ENCODE results near the gene RCN2.
A peak's percentile ranks its signal among the peaks of the same experiment; 100 is the strongest.
"Not testable (repeated sequence)": the region's sequence is repeated elsewhere in the genome, so short reads cannot be mapped to it uniquely, and the experiment has no call there.

RCN2 gene

DNA sequence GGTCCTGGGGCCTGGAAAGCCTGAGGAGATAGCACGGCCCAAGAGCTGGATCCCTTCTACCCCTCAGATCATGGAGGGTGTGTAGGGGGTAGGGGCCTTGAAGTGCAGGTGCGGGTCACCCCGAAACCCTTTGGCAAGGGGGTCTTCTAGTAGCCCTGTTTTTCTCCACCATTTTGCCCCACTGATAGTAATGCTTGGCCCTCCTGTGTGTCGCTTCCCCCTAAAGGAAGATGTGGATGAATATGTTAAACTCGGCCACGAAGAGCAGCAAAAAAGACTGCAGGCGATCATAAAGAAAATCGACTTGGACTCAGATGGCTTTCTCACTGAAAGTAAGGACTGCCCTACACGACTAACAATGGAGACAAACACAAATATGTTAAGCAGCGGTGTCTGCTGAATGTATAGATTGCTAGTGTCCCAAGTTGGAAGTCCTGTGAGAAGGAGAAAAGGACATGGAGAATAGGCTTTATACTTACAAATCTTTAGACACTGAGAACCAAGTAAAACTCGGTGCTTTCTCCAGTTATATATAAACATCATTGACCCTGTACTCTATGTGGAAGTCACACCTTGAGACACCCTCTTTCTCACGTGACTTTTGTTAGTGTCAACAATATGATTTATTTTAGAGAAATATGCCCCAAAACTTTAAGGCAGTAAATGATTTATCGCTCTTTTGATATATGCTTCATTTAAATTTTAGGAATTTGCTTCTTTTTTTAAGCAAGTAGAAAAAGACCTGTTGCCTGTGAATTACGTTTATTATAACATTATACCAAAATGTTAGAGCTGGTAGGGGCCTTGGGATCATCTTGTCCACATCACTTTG, 802 bp downstream of the RCN2 start:
- DNase-seq = peak in 1 of 3 experiments; percentile 73

DNA sequence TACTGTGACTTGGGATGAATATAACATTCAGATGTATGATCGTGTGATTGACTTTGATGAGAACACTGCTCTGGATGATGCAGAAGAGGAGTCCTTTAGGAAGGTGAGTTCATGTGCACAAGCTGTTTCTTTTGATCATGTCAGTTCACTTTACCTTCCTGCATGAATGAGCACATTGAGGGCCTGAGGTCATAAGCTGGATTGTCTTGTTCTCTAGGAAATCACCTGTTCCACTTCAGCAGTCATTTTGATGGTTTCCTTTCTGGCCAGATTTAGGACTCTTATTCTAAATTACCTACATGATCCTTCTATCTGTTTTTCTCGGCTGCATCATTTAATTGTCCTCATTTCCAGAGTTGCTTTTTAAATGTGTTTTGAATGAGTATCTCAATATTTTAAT, 4.1 kb downstream of the RCN2 start:
- peak in 2 of 3 experiments; percentile 16 to 71 for DNase-seq

- no peak for DNase-seq
These were observed 5.1 kb downstream of the RCN2 start for GRCh38 chr15:76936671-76937070.

DNA sequence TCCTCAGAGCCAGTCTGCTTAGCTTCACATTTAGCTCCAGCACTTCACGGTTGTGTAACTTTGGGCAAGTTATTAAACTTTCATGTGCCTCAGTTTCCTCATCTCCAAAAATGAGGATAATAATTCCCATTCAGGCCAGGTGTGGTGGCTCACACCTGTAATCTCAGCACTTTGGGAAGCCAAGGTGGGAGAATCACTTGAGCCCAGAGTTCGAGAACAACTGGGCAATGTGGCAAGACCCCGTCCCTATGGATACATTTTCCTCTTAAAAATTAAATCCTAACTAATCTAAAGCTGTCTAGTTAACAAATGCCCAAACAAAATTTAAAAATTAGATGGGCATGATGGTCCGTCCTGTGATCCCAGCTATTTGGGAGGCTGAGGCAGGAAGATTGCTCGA, 7.2 kb downstream of the RCN2 start:
- DNase-seq = no peak

DNA sequence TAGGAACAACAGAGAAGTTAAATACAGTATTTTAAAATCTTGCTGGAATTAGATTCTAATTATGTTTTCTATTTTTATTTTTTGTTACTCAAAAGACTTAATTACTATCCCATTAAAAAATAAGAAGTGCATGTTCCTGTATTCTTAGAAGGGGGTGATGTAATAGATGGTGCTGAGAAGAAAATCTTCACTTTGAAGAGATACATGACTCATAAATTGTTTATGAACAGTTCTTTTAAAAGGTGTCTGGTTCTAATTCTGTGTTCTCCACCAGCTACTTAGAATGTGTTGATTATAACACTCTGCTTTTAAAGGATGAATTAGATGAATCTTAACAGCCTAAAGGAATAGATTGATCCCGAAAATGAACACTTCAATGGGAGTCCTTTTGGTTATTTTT, 8.2 kb downstream of the RCN2 start:
- no peak for DNase-seq

- DNase-seq = no peak
These were observed 10.1 kb downstream of the RCN2 start for GRCh38 chr15:76941636-76942035.

- DNase-seq = no peak
These were observed 10.8 kb downstream of the RCN2 start for GRCh38 chr15:76942331-76942730.

- DNase-seq = no peak
These were observed 14.0 kb downstream of the RCN2 start for GRCh38 chr15:76945494-76946093.

DNA sequence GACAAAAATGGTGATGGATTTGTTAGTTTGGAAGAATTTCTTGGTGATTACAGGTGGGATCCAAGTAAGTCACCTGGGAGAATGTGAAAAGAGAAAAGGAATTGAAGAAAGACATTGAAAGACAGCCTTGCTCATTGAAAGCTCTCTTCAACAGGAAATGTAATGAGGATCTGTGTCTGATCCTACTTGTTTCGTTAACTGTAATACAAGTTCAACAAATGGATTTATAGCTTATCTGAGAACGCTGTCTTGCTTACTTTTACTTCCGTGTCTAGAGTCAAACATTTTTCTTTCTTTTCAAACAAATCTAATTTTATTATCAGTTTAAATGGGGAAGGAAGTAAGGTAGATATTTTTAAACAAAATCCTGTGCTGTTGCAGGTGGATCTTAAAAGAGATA, 15.9 kb downstream of the RCN2 start:
- no peak for DNase-seq

- peak in 1 of 3 experiments; percentile 29 for DNase-seq
These were observed 19.7 kb downstream of the RCN2 start for GRCh38 chr15:76951220-76951619.

DNA sequence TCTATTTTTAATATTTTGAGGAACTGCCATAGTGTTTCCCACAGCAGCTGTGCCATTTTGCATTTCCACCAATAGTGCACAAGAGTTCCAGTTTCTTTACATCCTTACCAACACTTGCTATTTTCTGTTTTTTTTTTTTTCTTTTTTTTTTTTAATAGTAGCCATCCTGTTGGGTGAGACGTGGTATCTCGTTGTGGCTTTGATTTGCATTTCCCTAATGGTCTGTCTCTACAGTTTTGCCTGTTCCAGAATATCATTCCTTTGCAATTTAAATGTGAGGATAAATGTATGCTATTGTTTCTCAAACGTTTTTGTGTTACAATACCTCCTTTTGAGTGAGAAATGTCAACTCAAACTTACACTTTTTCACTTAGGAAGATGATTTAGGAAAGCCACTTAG, 22.4 kb downstream of the RCN2 start:
- no peak for DNase-seq

DNA sequence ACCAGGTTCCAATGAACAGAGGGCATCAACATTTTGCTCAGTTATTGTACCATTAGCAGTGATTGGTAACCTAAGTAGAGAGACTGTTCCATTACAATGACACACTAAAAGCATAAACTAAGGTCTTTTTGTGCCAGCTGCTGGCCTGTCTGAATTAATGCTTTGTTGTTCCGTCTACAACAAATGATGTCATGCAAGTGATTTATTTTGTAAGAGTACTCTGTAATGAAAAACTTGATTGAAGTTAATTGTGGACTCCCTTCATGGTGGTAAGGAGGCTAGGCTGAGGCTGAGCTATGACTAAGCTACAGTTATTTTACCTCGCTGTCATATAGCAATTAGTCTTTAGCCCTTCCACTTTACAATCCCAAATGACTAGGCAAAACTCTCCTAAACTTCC, 23.2 kb downstream of the RCN2 start:
- peak in 1 of 3 experiments; percentile 27 for DNase-seq

DNA sequence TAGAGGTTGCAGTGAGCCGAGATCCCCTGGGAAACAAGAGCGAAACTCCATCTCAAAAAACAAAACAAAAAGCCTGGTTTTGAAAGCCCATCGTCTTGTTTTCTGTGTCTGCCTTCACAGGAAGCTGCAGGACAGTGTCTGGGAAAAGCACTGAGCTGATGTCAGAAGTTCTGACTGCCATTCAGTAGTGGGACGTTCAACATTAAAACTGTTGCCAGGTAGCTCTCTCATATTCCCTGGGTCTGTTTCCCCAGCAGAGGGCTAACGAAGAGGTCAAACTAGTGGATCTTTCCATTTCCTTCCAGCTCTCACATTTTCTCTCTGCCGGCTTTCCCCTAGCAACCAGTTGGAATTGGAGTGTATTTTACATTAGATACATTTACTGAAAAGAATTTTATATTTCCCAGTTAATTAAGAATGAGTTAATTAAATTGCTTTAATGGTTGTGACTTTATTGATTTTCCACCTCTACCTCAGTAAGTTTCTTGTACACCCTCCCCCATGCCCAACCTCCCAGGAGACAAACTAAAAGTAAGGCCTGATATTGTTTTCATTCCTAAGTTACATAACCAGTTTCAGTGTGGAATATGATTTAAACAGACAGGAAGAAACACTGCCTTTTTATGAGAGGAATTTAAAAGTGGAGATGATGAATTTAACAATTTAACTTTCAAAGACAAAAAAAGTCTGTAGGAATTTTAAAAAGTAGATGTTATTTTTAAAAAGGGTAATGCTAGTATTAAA, 29.9 kb downstream of the RCN2 start:
- no peak for DNase-seq

GRCh38 chr15:76962337-76963013, 30.9 kb downstream of the RCN2 start:
- no peak for DNase-seq

GRCh38 chr15:76963596-76963995, 32.0 kb downstream of the RCN2 start:
- no peak for DNase-seq

DNA sequence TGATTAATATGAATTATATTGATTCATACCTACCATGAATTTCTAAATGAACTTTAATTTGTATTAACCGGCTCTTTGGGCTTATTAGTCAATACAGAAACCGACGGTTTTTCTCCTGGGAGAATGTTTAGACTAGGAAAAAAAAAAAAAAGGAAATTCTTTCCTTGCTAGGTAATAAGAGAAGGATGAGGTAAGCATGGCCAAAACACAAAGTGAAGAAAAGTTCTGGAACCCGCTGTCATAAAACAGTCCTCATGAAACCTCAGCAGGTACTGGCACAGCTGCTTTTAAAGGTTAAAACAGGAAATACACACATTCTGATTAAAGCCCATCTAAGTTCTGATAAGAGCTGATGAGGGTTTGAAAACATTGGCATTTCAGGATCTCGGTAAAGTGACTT, 32.6 kb downstream of the RCN2 start:
- no peak for DNase-seq

GRCh38 chr15:76966051-76966450, 34.5 kb downstream of the RCN2 start:
- DNase-seq = not testable (repeated sequence)

DNA sequence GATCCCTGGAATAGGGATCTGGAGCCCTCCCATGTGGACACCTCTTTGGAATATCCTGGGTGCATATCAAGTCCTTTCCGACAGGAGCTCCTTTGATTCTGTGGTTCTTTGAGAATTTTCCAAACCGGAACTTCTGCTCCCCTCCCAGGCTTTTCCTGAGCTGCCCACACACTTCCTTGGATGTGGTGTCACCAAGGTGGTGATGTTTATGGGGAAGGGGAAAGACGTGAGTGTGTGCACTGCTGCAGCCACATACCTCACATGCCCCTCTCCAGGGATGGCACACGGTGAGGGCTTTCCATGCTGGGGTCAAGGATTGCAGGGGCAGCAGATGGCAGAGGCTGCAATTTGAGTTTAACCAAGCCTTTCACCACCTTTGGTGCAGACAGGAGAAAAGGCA, 35.5 kb downstream of the RCN2 start:
- DNase-seq = no peak

DNA sequence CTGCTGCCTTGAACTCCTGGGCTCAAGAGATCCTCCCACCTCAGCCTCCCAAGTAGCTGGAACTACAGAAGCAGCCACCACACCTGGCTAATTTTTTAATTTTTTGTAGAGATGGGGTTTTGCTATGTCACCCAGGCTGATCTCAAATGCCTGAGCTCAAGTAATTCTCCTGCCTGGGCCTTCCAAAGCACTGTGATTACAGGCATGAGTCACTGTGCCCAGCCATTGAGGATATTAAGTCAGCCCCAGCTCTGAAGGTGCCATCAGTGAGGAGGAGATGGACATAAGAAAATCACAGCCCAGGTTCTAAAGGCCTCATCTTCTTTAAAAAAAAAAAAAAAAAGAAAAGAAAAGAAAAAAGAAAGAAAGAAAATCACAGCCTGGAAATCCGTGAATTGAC, 36.8 kb downstream of the RCN2 start:
- DNase-seq = no peak

- DNase-seq = no peak
These were observed 41.1 kb downstream of the RCN2 start for GRCh38 chr15:76972389-76973361.

- DNase-seq = no peak
These were observed 41.8 kb downstream of the RCN2 start for GRCh38 chr15:76973362-76973743.

- DNase-seq = no peak
These were observed 42.4 kb downstream of the RCN2 start for GRCh38 chr15:76973906-76974305.

Data from NCI-H1417 (cell line).